Stimulated activated CD8-positive, alpha-beta memory T cell treated with anti-CD3 and anti-CD28 coated beads, Interleukin-15, amount 100 ng/mL, for 24 hours (primary cell): ENCODE results near the gene MDH2.
"Not testable (repeated sequence)": the region's sequence is repeated elsewhere in the genome, so short reads cannot be mapped to it uniquely, and the experiment has no call there.

Experiments used
- DNase-seq: peaks from one replicate; pipeline ENCODE4 v3.0.0-alpha.2; 2020; ENCODE audit warnings: low read depth

The MDH2 gene

GRCh38 chr7:76047811-76048667 is at the start of gene MDH2, which contains the start of gene STYXL1:
MDH2 (plus strand) TSS chr7:76048106; CDS start chr7:76048161, 55 bp downstream.
STYXL1 (minus strand) TSS chr7:76048000; CDS start chr7:76030523, 17,477 bp downstream.
- peak; percentile 70 for DNase-seq

GRCh38 chr7:76000566-76000965 is 47.3 kb upstream of the MDH2 start:
- DNase-seq, result no peak

GRCh38 chr7:76002139-76002538 is 45.8 kb upstream of the MDH2 start:
- DNase-seq, result no peak

- DNase-seq, result no peak
These were observed 45.1 kb upstream of the MDH2 start for GRCh38 chr7:76002822-76003221.

- no peak for DNase-seq
These were observed 44.6 kb upstream of the MDH2 start for GRCh38 chr7:76003351-76003750.

GRCh38 chr7:76005004-76005403 is 42.9 kb upstream of the MDH2 start:
- DNase-seq, result not testable (repeated sequence)

GRCh38 chr7:76008156-76008687 is 39.7 kb upstream of the MDH2 start:
- DNase-seq, result no peak

- DNase-seq, result no peak
These were observed 38.0 kb upstream of the MDH2 start for GRCh38 chr7:76009672-76010600.

GRCh38 chr7:76011442-76011861 is 36.5 kb upstream of the MDH2 start:
- no peak for DNase-seq

- no peak for DNase-seq
These were observed 31.5 kb upstream of the MDH2 start for GRCh38 chr7:76016191-76016947.

- not testable (repeated sequence) for DNase-seq
These were observed 29.4 kb upstream of the MDH2 start for GRCh38 chr7:76018520-76018919.

- peak; percentile 47 for DNase-seq
These were observed 27.7 kb upstream of the MDH2 start for GRCh38 chr7:76020031-76020714.

GRCh38 chr7:76022026-76022780 is 25.7 kb upstream of the MDH2 start:
- DNase-seq, result no peak

- no peak for DNase-seq
These were observed 24.9 kb upstream of the MDH2 start for GRCh38 chr7:76023002-76023401.

GRCh38 chr7:76029682-76030081 is 18.2 kb upstream of the MDH2 start:
- not testable (repeated sequence) for DNase-seq

GRCh38 chr7:76031964-76032363 is 15.9 kb upstream of the MDH2 start:
- no peak for DNase-seq

GRCh38 chr7:76037310-76037709 is 10.6 kb upstream of the MDH2 start:
- no peak for DNase-seq

GRCh38 chr7:76040126-76040525 is 7.8 kb upstream of the MDH2 start:
- DNase-seq, result no peak

- DNase-seq, result no peak
These were observed 3.5 kb upstream of the MDH2 start for GRCh38 chr7:76044375-76044865.

GRCh38 chr7:76047305-76047810 is 548 bp upstream of the MDH2 start:
- DNase-seq, result no peak
